Right atrium auricular region (tissue), 2 donors: ENCODE data around the gene IL22. TPM values are rescaled to one million over a fixed set of nuclear protein-coding genes. Genes with fewer than 3 reads are reported as not detected.

ENCODE experiments used
- DNase-seq: peaks from one replicate; pipeline ENCODE4 v3.0.0-alpha.2; 2019; ENCODE audit warnings: low spot score
- H3K27ac ChIP-seq, 2 donors: fragments of 200-600 bp; sonication (generic); 1 replicate in 1 of 2; 2 replicates in 1 of 2; pipeline ENCODE4 v1.5.1; 2016 to 2019
- H3K27me3 ChIP-seq, 2 donors: fragments of 200-600 bp; sonication (generic); one replicate each; pipeline versions ENCODE4 v1.5.1 to v1.6.0; 2017 to 2019
- H3K36me3 ChIP-seq: fragments of 200-600 bp; sonication (generic); one replicate; pipeline ENCODE4 v1.5.1; 2016
- H3K4me1 ChIP-seq, 2 donors: fragments of 200-600 bp; sonication (generic); one replicate each; pipeline versions ENCODE4 v1.5.1 to v1.6.0; 2017 to 2019
- H3K4me3 ChIP-seq, 2 donors: fragments of 200-600 bp; sonication (generic); 1 replicate in 1 of 2; 2 replicates in 1 of 2; pipeline ENCODE4 v1.5.1; 2017 to 2019; ENCODE audit warnings: mild to moderate bottlenecking in 1 of 2, moderate library complexity in 1 of 2
- H3K9me3 ChIP-seq, 2 donors: fragments of 200-600 bp; sonication (generic); one replicate each; pipeline ENCODE4 v1.5.1; 2019
- CTCF ChIP-seq, 2 donors: fragments of 200-600 bp; sonication (generic); IDR thresholded peaks; one replicate each; pipeline ENCODE4 v1.5.1; 2019; ENCODE audit warnings: antibody characterized with exemption in 2 of 2
- total RNA-seq, 2 donors: library from RNA; depleted of rRNA; stranded (reverse); fragments of >200 nt; gene quantifications; one replicate each; pipeline ENCODE4 v1.1.0, GENCODE V29; 2016

Gene IL22
- total RNA-seq, 2 donors from 2014 or later, result not detected

GRCh38 chr12:68236421-68237059 lies 16.9 kb downstream of the IL22 start:
- no peak for TF ChIP-seq CTCF (IDR thresholded peaks at IDR 0.05)
- DNase-seq, result no peak

GRCh38 chr12:68235576-68235975 lies 17.8 kb downstream of the IL22 start:
- DNase-seq, result no peak
- no peaks in the 10 kb centered on the region for H3K27me3 ChIP-seq
- no peaks in the 10 kb centered on the region for H3K9me3 ChIP-seq
- no peak overlapping the region for H3K27ac ChIP-seq
- TF ChIP-seq CTCF (IDR thresholded peaks at IDR 0.05), result no peak
- no peak overlapping the region for H3K4me3 ChIP-seq
- H3K4me1 ChIP-seq, result peaks cover 0 to 31% of the 10 kb centered on the region in 2 donors
- H3K36me3 ChIP-seq, result no peaks in the 10 kb centered on the region

More at GRCh38 chr12:68236421-68237059, 16.9 kb downstream of the IL22 start:
- Histone ChIP-seq H3K4me3 (peak overlapping the region; percentile 20 to 38), H3K4me1 (peaks cover 0 to 40% of the 10 kb centered on the region in 2 donors), H3K9me3 (no peaks in the 10 kb centered on the region), H3K27ac (peak overlapping the region; percentile 33 to 42), H3K36me3 (no peaks in the 10 kb centered on the region), H3K27me3 (no peaks in the 10 kb centered on the region)

- Histone ChIP-seq H3K4me1 (peaks cover 0 to 18% of the 10 kb centered on the region in 2 donors), H3K4me3 (no peak overlapping the region), H3K9me3 (no peaks in the 10 kb centered on the region), H3K36me3 (no peaks in the 10 kb centered on the region), H3K27ac (no peak overlapping the region), H3K27me3 (no peaks in the 10 kb centered on the region)
- DNase-seq, result no peak
- no peak for TF ChIP-seq CTCF (IDR thresholded peaks at IDR 0.05)
Observed at GRCh38 chr12:68234140-68234539, 19.3 kb downstream of the IL22 start.

GRCh38 chr12:68233498-68233897 lies 19.9 kb downstream of the IL22 start:
- no peak for TF ChIP-seq CTCF (IDR thresholded peaks at IDR 0.05)
- Histone ChIP-seq H3K36me3 (no peaks in the 10 kb centered on the region), H3K9me3 (no peaks in the 10 kb centered on the region), H3K27me3 (no peaks in the 10 kb centered on the region), H3K4me1 (peaks cover 0 to 18% of the 10 kb centered on the region in 2 donors), H3K4me3 (no peak overlapping the region), H3K27ac (no peak overlapping the region)
- no peak for DNase-seq

- H3K4me1 ChIP-seq, result peaks cover 0 to under 1% of the 10 kb centered on the region in 2 donors
- no peak for TF ChIP-seq CTCF (IDR thresholded peaks at IDR 0.05)
- no peak for DNase-seq
- H3K4me3 ChIP-seq, result no peak overlapping the region
- H3K27me3 ChIP-seq, result no peaks in the 10 kb centered on the region
- H3K36me3 ChIP-seq, result no peaks in the 10 kb centered on the region
- H3K9me3 ChIP-seq, result no peaks in the 10 kb centered on the region
- no peak overlapping the region for H3K27ac ChIP-seq
Observed at GRCh38 chr12:68231691-68232090, 21.7 kb downstream of the IL22 start.

GRCh38 chr12:68231229-68231628 lies 22.2 kb downstream of the IL22 start:
- Histone ChIP-seq H3K36me3 (no peaks in the 10 kb centered on the region), H3K4me1 (no peaks in the 10 kb centered on the region), H3K4me3 (no peak overlapping the region), H3K27me3 (no peaks in the 10 kb centered on the region), H3K27ac (no peak overlapping the region), H3K9me3 (no peaks in the 10 kb centered on the region)
- TF ChIP-seq CTCF (IDR thresholded peaks at IDR 0.05), result no peak
- DNase-seq, result no peak
